Activated T-cell treated with anti-CD3 and anti-CD28 coated beads, Interleukin-2, amount 50 U/mL, for 1 hour (primary cell): ENCODE results near the gene THOP1.
A peak's percentile ranks its signal among the peaks of the same experiment; 100 is the strongest.
"Not testable (repeated sequence)": the region's sequence is repeated elsewhere in the genome, so short reads cannot be mapped to it uniquely, and the experiment has no call there.

Source experiments
- DNase-seq: peaks from one replicate; pipeline ENCODE4 v3.0.0-alpha.2; 2020

The THOP1 gene

GRCh38 chr19:2817237-2817829 lies 32.0 kb downstream of the THOP1 start:
- DNase-seq, result not testable (repeated sequence)

GRCh38 chr19:2819540-2820111 lies 34.3 kb downstream of the THOP1 start, which contains the start of gene ZNF554:
ZNF554 (plus strand) TSS chr19:2819868; CDS start chr19:2820072, 204 bp downstream.
- peak; percentile 99 for DNase-seq

GRCh38 chr19:2820112-2820702 lies 34.9 kb downstream of the THOP1 start:
- DNase-seq, result no peak

- no peak for DNase-seq
Observed at GRCh38 chr19:2822846-2823245, 37.5 kb downstream of the THOP1 start.

- DNase-seq, result no peak
Observed at GRCh38 chr19:2823646-2824045, 38.3 kb downstream of the THOP1 start.

GRCh38 chr19:2824129-2824528 lies 38.8 kb downstream of the THOP1 start:
- no peak for DNase-seq

GRCh38 chr19:2827022-2827421 lies 41.7 kb downstream of the THOP1 start:
- DNase-seq, result no peak

GRCh38 chr19:2827840-2828489 lies 42.7 kb downstream of the THOP1 start:
- DNase-seq, result no peak

GRCh38 chr19:2834294-2834871 lies 49.1 kb downstream of the THOP1 start:
- DNase-seq, result no peak

- DNase-seq, result no peak
Observed at GRCh38 chr19:2837430-2837829, 52.1 kb downstream of the THOP1 start.

- DNase-seq, result peak; percentile 97
Observed at GRCh38 chr19:2840794-2841791, 55.8 kb downstream of the THOP1 start, which contains the start of gene ZNF555. ZNF555 (plus strand) TSS chr19:2841475; CDS start chr19:2841573, 98 bp downstream.

- DNase-seq, result peak; percentile 30
Observed at GRCh38 chr19:2841855-2842574, 56.7 kb downstream of the THOP1 start.

- no peak for DNase-seq
Observed at GRCh38 chr19:2845107-2845506, 59.8 kb downstream of the THOP1 start.

GRCh38 chr19:2846180-2846894 lies 61.0 kb downstream of the THOP1 start:
- DNase-seq, result no peak

- no peak for DNase-seq
Observed at GRCh38 chr19:2847507-2847906, 62.2 kb downstream of the THOP1 start.

- no peak for DNase-seq
Observed at GRCh38 chr19:2848616-2849015, 63.3 kb downstream of the THOP1 start.

- DNase-seq, result no peak
Observed at GRCh38 chr19:2850256-2850925, 65.1 kb downstream of the THOP1 start.

GRCh38 chr19:2852598-2852997 lies 67.3 kb downstream of the THOP1 start:
- no peak for DNase-seq

- DNase-seq, result no peak
Observed at GRCh38 chr19:2853015-2853606, 67.8 kb downstream of the THOP1 start.

GRCh38 chr19:2854849-2855248 lies 69.5 kb downstream of the THOP1 start:
- DNase-seq, result no peak
